Lung (tissue), 12 donors: Measurements from ENCODE around the gene BTBD3. TPM values are rescaled to one million over a fixed set of nuclear protein-coding genes. Genes with fewer than 3 reads are reported as not detected.

Experiments used
- ATAC-seq: fragments of 200-7000 bp; cut with Tn5 transposase; one replicate; pipeline ENCODE4 v1.9.1; 2020; ENCODE audit warnings: moderate number of reproducible peaks; ENCODE audit not compliant: insufficient read depth, low FRiP score
- DNase-seq, 3 donors: peaks; one replicate each; pipeline ENCODE4 v3.0.0-alpha.2; 2013 to 2017
- H3K27ac ChIP-seq, 2 donors: one replicate each; pipeline ENCODE4 v1.5.1; 2013; ENCODE audit warnings: mild to moderate bottlenecking in 2 of 2, moderate library complexity in 2 of 2, control low read depth in 1 of 2, inconsistent platforms in 1 of 2, low read depth in 1 of 2, low read length in 1 of 2
- H3K27me3 ChIP-seq, 3 donors: one replicate each; pipeline ENCODE4 v1.5.1; 2013; ENCODE audit warnings: low read length in 2 of 3; ENCODE audit not compliant: control insufficient read depth in 3 of 3, insufficient read depth in 3 of 3
- H3K36me3 ChIP-seq, 4 donors: one replicate each; pipeline ENCODE4 v1.5.1; 2013; ENCODE audit warnings: low read length in 4 of 4, mild to moderate bottlenecking in 1 of 4, moderate library complexity in 1 of 4; ENCODE audit not compliant: control insufficient read depth in 4 of 4, insufficient read depth in 4 of 4
- H3K4me1 ChIP-seq, 5 donors: one replicate each; pipeline ENCODE4 v1.5.1; 2013; ENCODE audit warnings: low read length in 5 of 5, mild to moderate bottlenecking in 2 of 5, moderate library complexity in 1 of 5; ENCODE audit not compliant: control insufficient read depth in 5 of 5, insufficient read depth in 5 of 5
- H3K4me3 ChIP-seq: one replicate; pipeline ENCODE4 v1.5.1; 2013; ENCODE audit warnings: mild to moderate bottlenecking, control low read depth, moderate library complexity
- H3K9ac ChIP-seq, 2 donors: one replicate each; pipeline ENCODE4 v1.5.1; 2013; ENCODE audit warnings: low read length in 2 of 2, control low read depth in 1 of 2; ENCODE audit not compliant: insufficient read depth in 1 of 2
- H3K9me3 ChIP-seq, 4 donors: one replicate each; pipeline ENCODE4 v1.5.1; 2013; ENCODE audit warnings: low read length in 3 of 4, mild to moderate bottlenecking in 1 of 4, moderate library complexity in 1 of 4; ENCODE audit not compliant: control insufficient read depth in 4 of 4, insufficient read depth in 3 of 4
- WGBS, 2 donors: extraction: QIAGEN DNeasy Blood & Tissue Kit; methylation state at CpG; one replicate each; pipeline ENCODE4 v1.1.7; 2013; 5-methylcytosine and 5-hydroxymethylcytosine counted together
- polyA plus RNA-seq, 2 donors: library from polyadenylated mRNA; stranded (reverse); fragments of 200-250 nt; gene quantifications; one replicate each; pipeline ENCODE4 v1.2.1, GENCODE V29; 2013
- total RNA-seq, 2 donors: library from RNA; depleted of rRNA in 1 of 2; stranded (reverse); fragments of >200 nt in 1 of 2; gene quantifications; one replicate each; pipeline ENCODE4 v1.2.1, GENCODE V29; 2014 to 2021
- TF ChIP-seq, protein P1 (sequence below): IDR thresholded peaks from 2 replicates; pipeline ENCODE4 v1.5.1; 2012; ENCODE audit warnings: mild to moderate bottlenecking; ENCODE audit errors: control extremely low read depth, extremely low read depth
- donor health status: control.
- donor health status: control.
- donor health status: Bipolar disorder and iron deficiency.
- donor health status: healthy.
- donor health status: DM: yes; HTN: yes; CAD: no.

The BTBD3 gene
- total and polyA plus RNA-seq, 4 donors: 7.4 to 67.9 (median 22.5) TPM

DNA sequence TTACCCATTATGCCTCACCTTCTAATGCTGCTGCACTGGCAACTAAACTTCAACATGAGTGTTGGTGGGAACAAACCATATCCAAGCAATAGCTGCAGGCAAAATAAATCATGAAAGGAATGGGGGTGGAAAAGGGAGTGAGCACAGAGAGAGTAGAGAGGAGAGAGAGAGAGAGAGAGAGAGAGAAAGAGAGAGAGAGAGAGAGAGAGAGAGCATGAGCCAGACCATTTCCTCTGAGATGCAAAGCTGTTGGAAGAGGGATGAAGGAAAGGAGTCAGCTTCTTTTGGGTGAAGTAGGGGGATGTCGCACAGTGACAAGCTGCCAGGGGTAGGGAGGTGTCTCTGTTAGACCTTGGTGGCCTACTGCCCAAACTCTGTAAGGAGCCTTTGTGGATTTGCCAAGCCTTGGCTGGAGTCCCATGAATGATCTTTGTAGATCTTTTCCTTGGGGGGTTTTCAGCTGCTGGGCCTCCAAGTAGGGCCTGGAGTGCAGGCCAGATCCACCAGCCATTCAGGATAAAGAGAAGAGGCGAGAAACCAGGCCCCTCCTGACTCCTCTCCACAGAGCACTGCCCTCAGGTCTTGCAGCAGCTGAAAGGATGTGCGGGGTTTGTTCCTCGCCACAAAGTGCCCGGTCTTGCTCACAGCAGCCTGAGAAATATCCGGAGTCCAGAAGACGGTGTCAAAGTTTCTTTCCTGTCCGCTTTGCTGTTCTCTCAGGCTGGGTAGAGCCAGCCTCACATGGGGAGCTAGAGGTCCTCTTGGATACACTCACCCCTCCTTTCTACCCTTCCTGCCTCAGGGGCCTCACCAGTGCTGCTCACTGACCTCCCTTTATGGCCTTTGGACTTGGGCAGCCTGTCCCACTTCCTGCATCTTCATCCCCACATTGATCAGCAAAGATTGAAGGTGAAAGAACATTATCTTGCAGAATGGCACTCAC lies 17.8 kb downstream of the BTBD3 start:
- H3K27me3 ChIP-seq: no peaks in the 10 kb centered on the region
- H3K36me3 ChIP-seq: no peaks in the 10 kb centered on the region
- ATAC-seq (no peak), DNase-seq (peak; percentile 53 to 74 (median 64))
- peaks cover 0 to 2% (median 0%) of the 10 kb centered on the region in 5 donors for H3K4me1 ChIP-seq
- no peak overlapping the region for H3K27ac ChIP-seq
- WGBS, 2 donors: 60 to 72% methylated on average over 8 of the region's 8 CpGs
- no peak overlapping the region for H3K9ac ChIP-seq
- H3K4me3 ChIP-seq: no peak overlapping the region
- no peaks in the 10 kb centered on the region for H3K9me3 ChIP-seq
- TF ChIP-seq, protein P1, sequence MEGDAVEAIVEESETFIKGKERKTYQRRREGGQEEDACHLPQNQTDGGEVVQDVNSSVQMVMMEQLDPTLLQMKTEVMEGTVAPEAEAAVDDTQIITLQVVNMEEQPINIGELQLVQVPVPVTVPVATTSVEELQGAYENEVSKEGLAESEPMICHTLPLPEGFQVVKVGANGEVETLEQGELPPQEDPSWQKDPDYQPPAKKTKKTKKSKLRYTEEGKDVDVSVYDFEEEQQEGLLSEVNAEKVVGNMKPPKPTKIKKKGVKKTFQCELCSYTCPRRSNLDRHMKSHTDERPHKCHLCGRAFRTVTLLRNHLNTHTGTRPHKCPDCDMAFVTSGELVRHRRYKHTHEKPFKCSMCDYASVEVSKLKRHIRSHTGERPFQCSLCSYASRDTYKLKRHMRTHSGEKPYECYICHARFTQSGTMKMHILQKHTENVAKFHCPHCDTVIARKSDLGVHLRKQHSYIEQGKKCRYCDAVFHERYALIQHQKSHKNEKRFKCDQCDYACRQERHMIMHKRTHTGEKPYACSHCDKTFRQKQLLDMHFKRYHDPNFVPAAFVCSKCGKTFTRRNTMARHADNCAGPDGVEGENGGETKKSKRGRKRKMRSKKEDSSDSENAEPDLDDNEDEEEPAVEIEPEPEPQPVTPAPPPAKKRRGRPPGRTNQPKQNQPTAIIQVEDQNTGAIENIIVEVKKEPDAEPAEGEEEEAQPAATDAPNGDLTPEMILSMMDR: no peak

DNA sequence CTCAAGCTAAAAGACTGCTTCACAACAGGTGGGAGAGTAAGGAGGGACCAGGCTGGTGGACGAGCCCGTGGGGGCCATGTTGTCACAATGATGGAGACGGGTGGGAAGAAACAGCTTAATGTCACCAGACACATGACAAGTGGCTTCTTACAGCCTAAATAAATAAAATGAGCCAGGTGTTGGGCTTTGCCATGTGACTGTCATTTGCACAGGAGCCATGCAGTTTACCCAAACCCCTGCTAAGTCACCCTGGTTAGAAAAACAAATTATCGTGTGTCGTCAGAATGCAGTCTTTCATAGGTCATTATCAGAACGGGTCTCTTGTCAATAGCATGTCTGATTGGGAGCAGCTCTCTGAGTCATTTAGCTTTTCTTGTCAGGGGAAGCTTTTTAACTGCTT lies 18.5 kb downstream of the BTBD3 start:
- Histone ChIP-seq H3K4me1 (peaks cover 0 to under 1% (median 0%) of the 10 kb centered on the region in 5 donors), H3K27ac (no peak overlapping the region), H3K4me3 (no peak overlapping the region), H3K36me3 (no peaks in the 10 kb centered on the region), H3K27me3 (no peaks in the 10 kb centered on the region), H3K9ac (no peak overlapping the region), H3K9me3 (no peaks in the 10 kb centered on the region)
- TF ChIP-seq, protein P1: no peak
- WGBS, 2 donors: 77 to 80% methylated on average over 6 of the region's 6 CpGs
- DNase-seq (no peak), ATAC-seq (no peak)

DNA sequence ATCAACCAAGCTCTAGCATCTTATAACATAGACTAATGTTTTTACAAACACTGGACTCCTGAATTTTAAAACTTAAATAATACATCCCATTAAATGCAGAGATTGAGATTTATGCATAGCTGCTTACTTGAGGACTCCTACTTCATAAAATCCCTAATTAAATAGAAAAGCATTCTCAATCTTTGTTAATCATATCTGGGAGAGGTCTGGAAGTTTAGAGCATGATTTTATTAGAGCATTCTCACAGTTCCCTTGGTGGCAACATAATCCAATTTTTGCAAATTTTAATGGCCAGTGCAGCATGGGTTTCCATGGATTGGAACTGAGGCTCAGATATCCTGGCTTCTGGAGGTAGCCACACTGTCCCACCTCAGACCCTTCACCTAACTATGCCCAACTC lies 19.5 kb downstream of the BTBD3 start:
- TF ChIP-seq, protein P1: no peak
- Histone ChIP-seq H3K36me3 (no peaks in the 10 kb centered on the region), H3K4me3 (no peak overlapping the region), H3K4me1 (no peaks in the 10 kb centered on the region), H3K27me3 (no peaks in the 10 kb centered on the region), H3K9me3 (no peaks in the 10 kb centered on the region), H3K27ac (no peak overlapping the region), H3K9ac (no peak overlapping the region)
- DNase-seq: no peak
- ATAC-seq: no peak
